ENCODE results near the gene USP5. TPM values are rescaled to one million over a fixed set of nuclear protein-coding genes. Genes with fewer than 3 reads are reported as not detected.

The USP5 gene
- total RNA-seq, 2 donors from 2014 or later, result 91.7 to 105 TPM

- Mint-ChIP-seq H3K9me3 (no peaks in the 10 kb centered on the region), H3K27ac (peak overlapping the region in 1 of 2 donors; percentile 61), H3K4me3 (peak overlapping the region; percentile 83), H3K4me1 (ENCODE audit: low read depth in 2 of 2) (peaks cover 19 to 22% of the 10 kb centered on the region in 2 donors), H3K36me3 (no peaks in the 10 kb centered on the region), H3K27me3 (peaks cover 54 to 61% of the 10 kb centered on the region in 2 donors)
- ATAC-seq (no peak), DNase-seq (ENCODE audit: low spot score) (no peak)
These were observed 22.3 kb upstream of the USP5 start for GRCh38 chr12:6829536-6830220.

GRCh38 chr12:6830286-6830890 is 21.6 kb upstream of the USP5 start:
- no peaks in the 10 kb centered on the region for H3K36me3 Mint-ChIP-seq
- H3K9me3 Mint-ChIP-seq, result no peaks in the 10 kb centered on the region
- peaks cover 16 to 21% of the 10 kb centered on the region in 2 donors for H3K4me1 Mint-ChIP-seq (ENCODE audit: low read depth in 2 of 2)
- H3K27me3 Mint-ChIP-seq, result peaks cover 47 to 54% of the 10 kb centered on the region in 2 donors
- DNase-seq (ENCODE audit: low spot score), result no peak
- no peak overlapping the region for H3K4me3 Mint-ChIP-seq
- H3K27ac Mint-ChIP-seq, result no peak overlapping the region
- ATAC-seq, result no peak

- ATAC-seq, result no peak
- no peak for DNase-seq (ENCODE audit: low spot score)
- Mint-ChIP-seq H3K9me3 (no peaks in the 10 kb centered on the region), H3K4me1 (ENCODE audit: low read depth in 2 of 2) (peaks cover 16 to 21% of the 10 kb centered on the region in 2 donors), H3K36me3 (no peaks in the 10 kb centered on the region), H3K27ac (no peak overlapping the region), H3K4me3 (no peak overlapping the region), H3K27me3 (peaks cover 43 to 48% of the 10 kb centered on the region in 2 donors)
These were observed 21.0 kb upstream of the USP5 start for GRCh38 chr12:6830999-6831398.

- Mint-ChIP-seq H3K9me3 (no peaks in the 10 kb centered on the region), H3K36me3 (no peaks in the 10 kb centered on the region), H3K4me1 (ENCODE audit: low read depth in 2 of 2) (peaks cover 16 to 21% of the 10 kb centered on the region in 2 donors), H3K27me3 (peaks cover 38 to 44% of the 10 kb centered on the region in 2 donors), H3K4me3 (no peak overlapping the region), H3K27ac (no peak overlapping the region)
- no peak for DNase-seq (ENCODE audit: low spot score)
- no peak for ATAC-seq
These were observed 20.4 kb upstream of the USP5 start for GRCh38 chr12:6831450-6831995.

- H3K9me3 Mint-ChIP-seq, result no peaks in the 10 kb centered on the region
- peaks cover 15 to 21% of the 10 kb centered on the region in 2 donors for H3K4me1 Mint-ChIP-seq (ENCODE audit: low read depth in 2 of 2)
- no peak overlapping the region for H3K4me3 Mint-ChIP-seq
- H3K36me3 Mint-ChIP-seq, result no peaks in the 10 kb centered on the region
- no peak overlapping the region for H3K27ac Mint-ChIP-seq
- no peak for ATAC-seq
- H3K27me3 Mint-ChIP-seq, result peaks cover 33 to 38% of the 10 kb centered on the region in 2 donors
- no peak for DNase-seq (ENCODE audit: low spot score)
These were observed 19.8 kb upstream of the USP5 start for GRCh38 chr12:6832125-6832524.

- peaks cover 25 to 26% of the 10 kb centered on the region in 2 donors for H3K27me3 Mint-ChIP-seq
- no peak overlapping the region for H3K27ac Mint-ChIP-seq
- no peak overlapping the region for H3K4me3 Mint-ChIP-seq
- no peaks in the 10 kb centered on the region for H3K9me3 Mint-ChIP-seq
- peaks cover 10 to 14% of the 10 kb centered on the region in 2 donors for H3K4me1 Mint-ChIP-seq (ENCODE audit: low read depth in 2 of 2)
- DNase-seq (ENCODE audit: low spot score) (no peak), ATAC-seq (no peak)
- H3K36me3 Mint-ChIP-seq, result no peaks in the 10 kb centered on the region
These were observed 18.6 kb upstream of the USP5 start for GRCh38 chr12:6833189-6833890.

- H3K27ac Mint-ChIP-seq, result no peak overlapping the region
- peaks cover 19 to 21% of the 10 kb centered on the region in 2 donors for H3K27me3 Mint-ChIP-seq
- H3K4me1 Mint-ChIP-seq (ENCODE audit: low read depth in 2 of 2), result peaks cover 5 to 8% of the 10 kb centered on the region in 2 donors
- no peak overlapping the region for H3K4me3 Mint-ChIP-seq
- H3K9me3 Mint-ChIP-seq, result no peaks in the 10 kb centered on the region
- DNase-seq (ENCODE audit: low spot score), result no peak
- ATAC-seq, result no peak
- H3K36me3 Mint-ChIP-seq, result no peaks in the 10 kb centered on the region
These were observed 17.7 kb upstream of the USP5 start for GRCh38 chr12:6834254-6834653.

- peaks cover 4 to 5% of the 10 kb centered on the region in 2 donors for H3K4me1 Mint-ChIP-seq (ENCODE audit: low read depth in 2 of 2)
- peaks cover 17 to 19% of the 10 kb centered on the region in 2 donors for H3K27me3 Mint-ChIP-seq
- no peak overlapping the region for H3K4me3 Mint-ChIP-seq
- no peaks in the 10 kb centered on the region for H3K9me3 Mint-ChIP-seq
- no peak for ATAC-seq
- no peaks in the 10 kb centered on the region for H3K36me3 Mint-ChIP-seq
- DNase-seq (ENCODE audit: low spot score), result no peak
- no peak overlapping the region for H3K27ac Mint-ChIP-seq
These were observed 17.1 kb upstream of the USP5 start for GRCh38 chr12:6834873-6835272.

GRCh38 chr12:6836851-6837250 is 15.1 kb upstream of the USP5 start:
- no peaks in the 10 kb centered on the region for H3K36me3 Mint-ChIP-seq
- ATAC-seq, result no peak
- H3K9me3 Mint-ChIP-seq, result no peaks in the 10 kb centered on the region
- no peak overlapping the region for H3K27ac Mint-ChIP-seq
- peaks cover 2 to 4% of the 10 kb centered on the region in 2 donors for H3K27me3 Mint-ChIP-seq
- DNase-seq (ENCODE audit: low spot score), result no peak
- no peak overlapping the region for H3K4me3 Mint-ChIP-seq
- peaks cover 3 to 4% of the 10 kb centered on the region in 2 donors for H3K4me1 Mint-ChIP-seq (ENCODE audit: low read depth in 2 of 2)

GRCh38 chr12:6837370-6838060 is 14.4 kb upstream of the USP5 start:
- Mint-ChIP-seq H3K4me3 (no peak overlapping the region), H3K4me1 (ENCODE audit: low read depth in 2 of 2) (peaks cover 3 to 4% of the 10 kb centered on the region in 2 donors), H3K9me3 (no peaks in the 10 kb centered on the region), H3K36me3 (no peaks in the 10 kb centered on the region), H3K27ac (no peak overlapping the region), H3K27me3 (no peaks in the 10 kb centered on the region)
- DNase-seq (ENCODE audit: low spot score), result no peak
- ATAC-seq, result no peak

GRCh38 chr12:6838854-6839253 is 13.1 kb upstream of the USP5 start:
- no peaks in the 10 kb centered on the region for H3K9me3 Mint-ChIP-seq
- peaks cover 3 to 4% of the 10 kb centered on the region in 2 donors for H3K4me1 Mint-ChIP-seq (ENCODE audit: low read depth in 2 of 2)
- H3K36me3 Mint-ChIP-seq, result no peaks in the 10 kb centered on the region
- no peak for ATAC-seq
- H3K27ac Mint-ChIP-seq, result no peak overlapping the region
- no peaks in the 10 kb centered on the region for H3K27me3 Mint-ChIP-seq
- no peak for DNase-seq (ENCODE audit: low spot score)
- no peak overlapping the region for H3K4me3 Mint-ChIP-seq

GRCh38 chr12:6839482-6840201 is 12.3 kb upstream of the USP5 start:
- H3K27me3 Mint-ChIP-seq, result no peaks in the 10 kb centered on the region
- H3K9me3 Mint-ChIP-seq, result no peaks in the 10 kb centered on the region
- H3K4me3 Mint-ChIP-seq, result no peak overlapping the region
- H3K27ac Mint-ChIP-seq, result no peak overlapping the region
- peaks cover 3 to 4% of the 10 kb centered on the region in 2 donors for H3K4me1 Mint-ChIP-seq (ENCODE audit: low read depth in 2 of 2)
- ATAC-seq, result no peak
- no peaks in the 10 kb centered on the region for H3K36me3 Mint-ChIP-seq
- DNase-seq (ENCODE audit: low spot score), result no peak

GRCh38 chr12:6840330-6840729 is 11.6 kb upstream of the USP5 start:
- DNase-seq (ENCODE audit: low spot score), result no peak
- no peak for ATAC-seq
- Mint-ChIP-seq H3K27me3 (no peaks in the 10 kb centered on the region), H3K4me1 (ENCODE audit: low read depth in 2 of 2) (peaks cover 3 to 4% of the 10 kb centered on the region in 2 donors), H3K4me3 (no peak overlapping the region), H3K27ac (no peak overlapping the region), H3K36me3 (no peaks in the 10 kb centered on the region), H3K9me3 (no peaks in the 10 kb centered on the region)
